Tibial nerve (tissue), 3 donors: ENCODE measurements around the gene ARHGAP26.

Experiments
- POLR2A ChIP-seq, 2 donors: fragments of 450-650 bp; IDR thresholded peaks; one replicate each; pipeline ENCODE4 v1.6.1; 2017; ENCODE audit warnings: antibody characterized with exemption in 2 of 2, mild to moderate bottlenecking in 2 of 2, moderate library complexity in 2 of 2
- TF ChIP-seq, protein P1 (sequence below), 5 experiments: fragments of 200-600 bp in 3 of 5; fragments of 450-650 bp in 2 of 5; sonication (generic) in 3 of 5; IDR thresholded peaks; one replicate each; pipeline ENCODE4 v1.5.1; 2016 to 2019; ENCODE audit warnings: antibody characterized with exemption in 5 of 5, mild to moderate bottlenecking in 3 of 5, moderate library complexity in 2 of 5

DNA sequence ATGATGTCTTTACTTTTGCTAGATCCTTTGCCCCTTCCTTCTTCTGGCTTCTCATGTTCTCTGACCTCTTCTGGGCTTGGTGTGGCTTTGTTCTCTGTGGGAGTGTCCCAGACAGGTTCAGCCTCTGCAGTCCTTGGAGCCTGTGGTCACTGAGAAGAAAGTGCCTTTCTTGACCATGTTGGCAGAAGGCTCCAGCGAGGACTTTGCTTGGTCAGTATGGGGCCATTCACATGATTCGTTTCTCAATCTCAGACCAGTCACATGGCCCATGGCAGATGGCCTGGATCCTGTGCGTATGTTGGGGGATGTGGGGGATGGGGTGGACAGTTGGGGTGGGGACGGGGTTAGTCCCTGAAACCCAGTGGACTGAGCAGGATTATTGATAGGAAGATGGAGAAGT is 274.1 kb downstream of the ARHGAP26 start:
- TF ChIP-seq POLR2A (IDR thresholded peaks at IDR 0.05) = no peak
- TF ChIP-seq, protein P1, sequence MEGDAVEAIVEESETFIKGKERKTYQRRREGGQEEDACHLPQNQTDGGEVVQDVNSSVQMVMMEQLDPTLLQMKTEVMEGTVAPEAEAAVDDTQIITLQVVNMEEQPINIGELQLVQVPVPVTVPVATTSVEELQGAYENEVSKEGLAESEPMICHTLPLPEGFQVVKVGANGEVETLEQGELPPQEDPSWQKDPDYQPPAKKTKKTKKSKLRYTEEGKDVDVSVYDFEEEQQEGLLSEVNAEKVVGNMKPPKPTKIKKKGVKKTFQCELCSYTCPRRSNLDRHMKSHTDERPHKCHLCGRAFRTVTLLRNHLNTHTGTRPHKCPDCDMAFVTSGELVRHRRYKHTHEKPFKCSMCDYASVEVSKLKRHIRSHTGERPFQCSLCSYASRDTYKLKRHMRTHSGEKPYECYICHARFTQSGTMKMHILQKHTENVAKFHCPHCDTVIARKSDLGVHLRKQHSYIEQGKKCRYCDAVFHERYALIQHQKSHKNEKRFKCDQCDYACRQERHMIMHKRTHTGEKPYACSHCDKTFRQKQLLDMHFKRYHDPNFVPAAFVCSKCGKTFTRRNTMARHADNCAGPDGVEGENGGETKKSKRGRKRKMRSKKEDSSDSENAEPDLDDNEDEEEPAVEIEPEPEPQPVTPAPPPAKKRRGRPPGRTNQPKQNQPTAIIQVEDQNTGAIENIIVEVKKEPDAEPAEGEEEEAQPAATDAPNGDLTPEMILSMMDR (IDR thresholded peaks at IDR 0.05) = no peak
